GM12875 (cell line): ENCODE measurements around the gene FBH1.

ENCODE experiments used
- H3K4me3 ChIP-seq: one replicate; pipeline ENCODE4 v1.5.1; 2011; ENCODE audit warnings: low read depth, low read length, control low read depth
- TF ChIP-seq, protein P1 (sequence below): IDR thresholded peaks from 2 replicates; pipeline ENCODE4 v1.5.1; 2011; ENCODE audit warnings: low read depth, mild to moderate bottlenecking, control low read depth, inconsistent platforms, low read length, moderate library complexity, borderline replicate concordance; ENCODE audit not compliant: insufficient read depth

The FBH1 gene

DNA sequence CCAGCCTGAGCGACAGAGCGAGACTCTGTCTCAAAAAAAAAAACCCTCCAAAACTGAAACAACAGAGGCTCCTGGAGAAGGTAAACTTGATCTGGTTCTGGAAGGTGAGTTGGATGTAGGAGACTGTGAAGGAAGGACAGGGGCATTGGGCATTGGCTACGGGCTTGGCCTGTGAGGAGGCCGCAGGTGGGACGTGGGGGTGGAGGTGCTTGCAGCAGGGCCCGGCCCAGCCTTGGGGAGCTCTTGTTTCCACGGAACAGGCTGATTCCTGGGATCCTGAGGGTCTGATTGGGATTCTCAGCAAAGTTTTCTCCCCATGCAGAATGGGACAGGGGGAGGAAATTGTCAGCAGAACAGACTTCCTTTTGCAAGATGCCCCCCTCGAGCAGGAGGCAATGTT is 56.7 kb downstream of the FBH1 start:
- TF ChIP-seq, protein P1, sequence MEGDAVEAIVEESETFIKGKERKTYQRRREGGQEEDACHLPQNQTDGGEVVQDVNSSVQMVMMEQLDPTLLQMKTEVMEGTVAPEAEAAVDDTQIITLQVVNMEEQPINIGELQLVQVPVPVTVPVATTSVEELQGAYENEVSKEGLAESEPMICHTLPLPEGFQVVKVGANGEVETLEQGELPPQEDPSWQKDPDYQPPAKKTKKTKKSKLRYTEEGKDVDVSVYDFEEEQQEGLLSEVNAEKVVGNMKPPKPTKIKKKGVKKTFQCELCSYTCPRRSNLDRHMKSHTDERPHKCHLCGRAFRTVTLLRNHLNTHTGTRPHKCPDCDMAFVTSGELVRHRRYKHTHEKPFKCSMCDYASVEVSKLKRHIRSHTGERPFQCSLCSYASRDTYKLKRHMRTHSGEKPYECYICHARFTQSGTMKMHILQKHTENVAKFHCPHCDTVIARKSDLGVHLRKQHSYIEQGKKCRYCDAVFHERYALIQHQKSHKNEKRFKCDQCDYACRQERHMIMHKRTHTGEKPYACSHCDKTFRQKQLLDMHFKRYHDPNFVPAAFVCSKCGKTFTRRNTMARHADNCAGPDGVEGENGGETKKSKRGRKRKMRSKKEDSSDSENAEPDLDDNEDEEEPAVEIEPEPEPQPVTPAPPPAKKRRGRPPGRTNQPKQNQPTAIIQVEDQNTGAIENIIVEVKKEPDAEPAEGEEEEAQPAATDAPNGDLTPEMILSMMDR: no peak
- H3K4me3 ChIP-seq: no peak overlapping the region

DNA sequence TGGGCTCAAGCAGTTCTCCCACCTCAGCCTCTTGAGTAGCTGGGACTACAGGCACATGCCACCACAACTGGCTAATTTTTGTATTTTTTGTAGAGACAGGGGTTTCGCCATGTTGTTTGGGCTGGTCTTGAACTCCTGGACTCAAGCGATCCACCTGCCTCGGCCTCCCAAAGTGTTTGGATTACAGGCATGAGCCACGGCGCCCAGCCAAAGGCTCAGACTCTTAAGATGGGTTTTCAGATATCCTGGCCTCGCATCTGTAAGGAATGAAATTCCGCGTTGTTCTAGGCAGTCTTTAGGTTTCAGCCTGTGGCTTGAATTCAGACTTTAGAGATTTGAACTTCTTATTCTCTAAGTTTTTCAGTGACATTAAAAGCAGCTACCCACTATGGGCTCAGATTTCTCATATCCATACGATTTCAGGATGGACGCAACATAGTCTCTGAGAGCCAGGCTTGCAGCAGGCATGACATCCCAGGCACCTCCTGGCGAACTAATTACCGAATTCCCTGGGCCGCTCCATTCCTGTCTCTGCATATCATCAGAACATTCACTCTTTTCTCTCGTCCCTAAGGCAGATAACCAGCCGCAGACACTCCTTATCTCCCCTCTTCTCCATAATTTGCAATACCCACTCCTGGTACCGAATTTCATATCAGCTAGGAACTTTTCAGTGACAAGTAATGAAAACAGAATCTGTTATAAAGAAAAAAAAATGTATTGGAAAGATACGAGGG is 57.6 kb downstream of the FBH1 start:
- H3K4me3 ChIP-seq: no peak overlapping the region
- TF ChIP-seq, protein P1: no peak

DNA sequence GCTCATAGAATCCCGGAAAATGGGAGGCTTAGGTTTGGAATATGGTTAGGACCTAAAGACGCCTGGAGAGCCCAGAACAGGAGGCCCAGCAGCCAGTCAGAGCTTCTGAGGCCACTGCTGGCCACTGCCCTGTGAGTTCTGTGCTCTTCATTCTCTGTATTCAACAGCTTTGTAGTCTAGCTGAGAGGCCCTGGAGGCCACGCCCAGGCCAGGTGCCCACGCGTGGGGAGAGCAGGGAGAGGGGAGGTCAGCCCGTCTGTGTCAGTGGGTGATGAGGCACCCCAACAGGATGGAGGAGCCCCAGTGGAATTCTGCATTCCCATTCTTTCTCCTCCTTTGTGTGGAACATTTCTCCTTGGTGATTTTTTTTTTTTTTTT is 58.2 kb downstream of the FBH1 start:
- TF ChIP-seq, protein P1: no peak
- H3K4me3 ChIP-seq: no peak overlapping the region

GRCh38 chr10:5949009-5949759 is 59.1 kb downstream of the FBH1 start:
- TF ChIP-seq, protein P1: peak; percentile 46
- no peak overlapping the region for H3K4me3 ChIP-seq

DNA sequence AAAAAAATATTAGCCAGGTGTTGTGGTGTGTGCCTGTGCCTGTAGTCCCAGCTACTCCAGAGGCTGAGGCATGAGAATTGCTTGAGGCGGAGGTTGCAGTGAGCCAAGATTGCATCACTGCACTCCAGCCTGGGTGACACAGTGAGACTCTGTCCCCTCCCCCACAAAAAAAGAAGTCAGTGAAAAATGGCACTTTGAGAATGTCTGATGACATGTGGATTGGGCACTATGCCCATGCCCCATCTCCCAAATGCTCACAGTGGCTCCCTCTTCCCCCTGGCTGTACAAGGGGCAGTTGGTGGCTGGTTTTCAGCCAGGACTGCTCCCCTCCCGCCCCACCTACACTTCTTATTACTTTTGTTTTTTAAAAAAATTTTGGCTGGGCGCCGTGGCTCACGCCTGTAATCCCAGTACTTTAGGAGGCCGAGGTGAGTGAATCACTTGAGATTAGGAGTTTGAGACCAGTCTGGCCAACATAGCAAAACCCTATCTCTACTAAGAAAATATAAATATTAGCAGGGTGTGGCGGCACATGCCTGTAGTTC is 61.2 kb downstream of the FBH1 start:
- TF ChIP-seq, protein P1: no peak
- H3K4me3 ChIP-seq: no peak overlapping the region

- TF ChIP-seq, protein P1: no peak
- H3K4me3 ChIP-seq: no peak overlapping the region
Measured at GRCh38 chr10:5951721-5952407, 61.8 kb downstream of the FBH1 start.
